GM21737 (cell line): ENCODE measurements around the gene TAS2R60.
"Not testable (repeated sequence)": the region's sequence is repeated elsewhere in the genome, so short reads cannot be mapped to it uniquely, and the experiment has no call there.

ENCODE experiments used
- ATAC-seq: cut with Tn5 transposase; IDR thresholded peaks from one replicate; pipeline ENCODE4 v1.9.1; 2021; ENCODE audit warnings: mild to moderate bottlenecking, moderate library complexity; ENCODE audit not compliant: unreplicated experiment

The TAS2R60 gene

DNA sequence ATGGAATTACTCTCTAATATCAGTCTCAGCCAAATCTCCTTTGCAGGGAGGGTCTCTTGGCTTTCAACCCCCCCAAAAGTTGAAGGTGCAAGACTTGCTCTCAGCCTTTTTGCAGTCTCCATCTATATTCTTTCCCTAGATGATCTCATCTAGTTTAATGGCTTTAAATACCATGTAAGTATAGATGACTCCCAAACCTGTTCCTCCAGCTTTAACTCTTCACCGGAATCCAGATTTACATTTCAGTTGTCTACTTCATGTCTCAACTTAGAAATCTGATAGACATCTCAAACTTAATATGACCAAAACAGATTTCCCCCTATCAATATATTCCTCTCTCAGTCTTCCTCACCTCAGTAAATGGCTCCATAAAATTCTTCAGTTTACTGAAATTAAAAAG is 24.5 kb downstream of the TAS2R60 start:
- no peak for ATAC-seq

GRCh38 chr7:143472071-143472689 is 28.9 kb downstream of the TAS2R60 start:
- ATAC-seq = not testable (repeated sequence)

- ATAC-seq = no peak
Observed at GRCh38 chr7:143477501-143478150, 34.4 kb downstream of the TAS2R60 start, which contains the start of gene TAS2R41. Gene TAS2R41 (plus strand): TSS chr7:143477873. CDS start chr7:143477873, 0 bp downstream.

DNA sequence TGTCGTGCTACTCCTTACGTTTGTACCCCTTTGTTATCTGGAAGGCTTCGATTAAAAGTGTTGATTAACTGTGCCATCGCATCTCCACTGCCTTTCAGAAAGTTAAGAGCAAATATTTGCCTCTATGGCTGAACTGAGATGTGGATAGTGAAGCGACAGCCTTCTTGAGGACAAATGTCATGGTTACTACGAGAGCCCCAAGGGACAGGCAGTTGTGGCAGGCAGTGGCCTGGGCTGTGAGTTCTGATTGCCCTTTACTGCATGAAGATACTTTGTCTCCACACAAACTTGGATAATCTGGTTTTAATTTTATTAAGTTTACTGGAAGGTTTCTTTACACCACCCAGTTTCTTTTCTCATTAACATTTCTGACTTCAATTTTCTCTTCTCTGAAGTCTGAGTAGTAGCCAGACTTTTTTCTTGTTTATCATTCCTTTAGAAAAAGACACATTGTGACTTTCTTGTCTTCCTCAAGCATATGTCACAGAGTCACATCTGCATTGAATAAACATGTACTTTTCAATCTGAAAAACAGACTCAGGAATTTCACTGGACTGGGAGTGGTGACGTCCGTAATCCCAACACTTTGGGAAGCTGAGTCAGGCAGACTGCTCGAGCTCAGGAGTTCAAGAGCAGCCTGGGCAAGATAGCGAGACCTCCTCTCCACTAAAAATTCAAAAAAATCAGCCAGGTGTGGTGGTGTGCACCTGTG is 36.0 kb downstream of the TAS2R60 start:
- no peak for ATAC-seq

DNA sequence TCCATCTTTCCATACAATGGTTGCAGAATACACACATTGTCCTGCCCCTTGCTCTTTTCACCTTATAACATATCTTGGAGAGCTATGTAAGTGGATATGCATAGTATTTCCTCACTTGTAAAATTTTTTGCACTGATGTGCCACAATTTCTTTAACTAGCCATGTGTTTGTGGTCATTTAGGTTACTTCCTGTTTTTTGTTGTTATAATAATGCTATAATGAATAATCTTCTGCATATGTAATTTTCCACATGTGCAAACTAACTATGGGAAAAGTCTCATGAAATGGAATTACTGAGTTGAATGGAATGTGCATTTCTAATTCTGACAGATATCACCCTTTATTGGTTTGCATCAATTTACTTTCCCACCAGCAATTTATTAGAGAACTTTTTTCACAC is 37.2 kb downstream of the TAS2R60 start:
- ATAC-seq = no peak

DNA sequence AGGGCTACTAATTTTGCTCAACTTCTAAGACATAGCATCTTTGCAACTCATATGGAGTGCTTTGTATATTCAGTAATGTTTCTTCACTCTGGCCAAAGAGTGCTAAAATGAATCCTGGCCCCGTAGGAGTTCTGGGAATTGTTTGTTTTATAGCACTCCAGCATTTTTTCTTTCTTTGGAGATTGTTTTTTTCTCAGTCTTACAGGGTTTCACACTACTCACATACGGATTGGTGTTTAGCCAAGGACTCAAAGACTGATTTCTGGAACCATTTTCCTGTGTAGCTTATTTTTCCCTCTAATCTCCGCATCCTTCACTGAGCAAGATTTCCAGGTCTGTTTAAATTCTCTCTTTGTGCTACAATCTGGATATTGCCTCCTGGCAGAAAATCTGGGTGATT is 40.9 kb downstream of the TAS2R60 start:
- no peak for ATAC-seq

DNA sequence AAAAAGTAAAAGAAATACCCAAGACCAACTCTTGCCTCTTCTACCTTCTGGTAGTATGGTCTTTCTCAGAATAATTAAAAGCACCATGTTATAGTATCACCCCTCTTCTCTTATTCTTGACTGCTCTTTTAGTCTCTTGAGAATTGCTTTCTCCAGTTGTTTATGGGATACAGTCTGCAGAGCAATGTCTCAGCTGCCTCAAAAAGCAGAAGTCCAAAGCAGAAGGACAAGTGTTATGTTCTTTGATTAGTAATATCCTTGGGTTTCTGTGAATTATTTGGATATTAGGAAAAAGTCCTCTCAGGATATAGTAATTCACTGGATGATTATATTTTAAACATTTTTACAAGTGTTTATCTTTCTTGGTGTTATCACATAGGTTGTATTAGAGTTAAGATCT is 41.8 kb downstream of the TAS2R60 start:
- ATAC-seq = no peak

GRCh38 chr7:143485500-143485899 is 42.2 kb downstream of the TAS2R60 start:
- ATAC-seq = no peak

DNA sequence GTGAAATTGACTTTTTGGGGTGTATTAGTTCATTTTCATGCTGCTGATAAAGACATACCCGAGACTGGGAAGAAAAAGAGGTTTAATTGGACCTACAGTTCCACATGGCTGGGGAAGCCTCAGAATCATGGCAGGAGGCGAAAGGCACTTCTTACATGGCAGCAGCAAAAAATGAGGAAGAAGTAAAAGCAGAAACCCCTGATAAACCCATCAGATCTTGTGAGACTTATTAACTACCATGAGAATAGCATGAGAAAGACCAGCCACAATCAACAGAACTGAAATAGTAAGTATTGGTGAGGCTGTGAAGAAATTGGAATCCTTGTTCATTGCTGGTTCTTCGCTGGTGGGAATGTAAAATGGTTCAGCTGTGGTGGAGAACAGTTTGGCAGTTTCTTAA is 43.0 kb downstream of the TAS2R60 start:
- ATAC-seq = not testable (repeated sequence)

DNA sequence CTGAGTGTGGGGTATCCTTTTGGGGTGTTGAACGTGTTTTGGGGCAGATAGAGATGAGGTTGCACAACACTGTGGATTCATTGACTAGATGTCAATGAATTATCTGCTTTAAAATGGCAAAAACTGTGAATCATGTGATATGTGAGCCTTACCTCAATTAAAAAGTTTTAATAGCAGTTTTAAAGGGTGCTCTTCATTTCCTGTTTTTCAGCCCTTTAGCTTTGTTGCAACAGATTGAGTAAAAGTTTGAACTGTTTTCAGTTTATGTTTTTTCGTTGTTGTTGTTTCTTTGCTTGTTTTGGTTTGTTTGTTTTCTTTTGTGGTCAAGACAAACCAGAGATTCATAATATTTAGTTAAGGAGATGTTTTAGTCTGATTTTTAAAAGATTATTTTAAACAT is 43.8 kb downstream of the TAS2R60 start:
- ATAC-seq = no peak

- ATAC-seq = no peak
Observed at GRCh38 chr7:143487566-143487965, 44.3 kb downstream of the TAS2R60 start.

GRCh38 chr7:143490717-143491306 is 47.6 kb downstream of the TAS2R60 start:
- no peak for ATAC-seq

- no peak for ATAC-seq
Observed at GRCh38 chr7:143492043-143492471, 48.8 kb downstream of the TAS2R60 start.

GRCh38 chr7:143492799-143493739 is 49.8 kb downstream of the TAS2R60 start:
- no peak for ATAC-seq

GRCh38 chr7:143493751-143494150 is 50.5 kb downstream of the TAS2R60 start:
- ATAC-seq = no peak
